Ishikawa (cell line): Measurements from ENCODE around the gene CDKN2D.

Source experiments
- CEBPB ChIP-seq: IDR thresholded peaks from 2 replicates; pipeline ENCODE4 v1.6.1; 2012
- CREB1 ChIP-seq: IDR thresholded peaks from 2 replicates; pipeline ENCODE4 v1.6.1; 2012; ENCODE audit warnings: low read depth
- EGR1 ChIP-seq: IDR thresholded peaks from 2 replicates; pipeline ENCODE4 v1.6.1; 2012
- EP300 ChIP-seq: IDR thresholded peaks from 2 replicates; pipeline ENCODE4 v1.6.1; 2012; ENCODE audit warnings: borderline replicate concordance
- FOXM1 ChIP-seq: IDR thresholded peaks from 2 replicates; pipeline ENCODE4 v1.6.1; 2012; ENCODE audit warnings: low read depth, borderline replicate concordance
- NFIC ChIP-seq: IDR thresholded peaks from 2 replicates; pipeline ENCODE4 v1.6.1; 2012
- RAD21 ChIP-seq: IDR thresholded peaks from 2 replicates; pipeline ENCODE4 v1.6.1; 2012; ENCODE audit warnings: low read depth
- TAF1 ChIP-seq: IDR thresholded peaks from 2 replicates; pipeline ENCODE4 v1.6.1; 2012; ENCODE audit warnings: low read depth, mild to moderate bottlenecking
- TCF12 ChIP-seq: IDR thresholded peaks from 2 replicates; pipeline ENCODE4 v1.6.1; 2012; ENCODE audit warnings: low read depth
- TEAD4 ChIP-seq: IDR thresholded peaks from 2 replicates; pipeline ENCODE4 v1.6.1; 2012
- YY1 ChIP-seq: IDR thresholded peaks from 2 replicates; pipeline ENCODE4 v1.6.1; 2012; ENCODE audit warnings: low read depth
- ZBTB7A ChIP-seq: IDR thresholded peaks from 2 replicates; pipeline ENCODE4 v1.6.1; 2012; ENCODE audit warnings: low read depth
- TF ChIP-seq, protein P1 (sequence below): IDR thresholded peaks from 2 replicates; pipeline ENCODE4 v1.6.1; 2012
- TF ChIP-seq, protein P2 (sequence below): IDR thresholded peaks from 2 replicates; pipeline ENCODE4 v1.6.1; 2012; ENCODE audit warnings: low read depth, mild to moderate bottlenecking
- TF ChIP-seq, protein P3 (sequence below): IDR thresholded peaks from 2 replicates; pipeline ENCODE4 v1.6.1; 2012

The CDKN2D gene

DNA sequence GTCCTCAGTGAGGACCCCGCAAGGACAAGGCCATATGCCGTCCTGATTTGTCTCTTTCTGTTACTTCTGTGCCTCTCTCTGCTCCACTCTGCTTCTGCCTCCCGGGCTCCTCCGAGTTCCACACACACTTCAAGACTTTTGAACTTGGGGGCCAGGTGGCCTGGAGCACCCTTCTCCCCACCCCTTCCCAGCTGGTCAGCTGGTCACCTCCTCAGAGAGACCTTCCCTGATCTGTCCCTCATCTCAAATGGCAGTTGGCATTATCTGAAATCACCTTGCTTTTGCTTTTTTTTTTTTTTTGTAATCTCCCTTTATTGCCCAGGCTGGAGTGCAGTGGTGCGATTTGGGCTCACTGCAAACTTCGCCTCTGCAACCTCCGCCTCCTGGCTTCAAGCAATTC lies 49.4 kb downstream of the CDKN2D start:
- TF ChIP-seq TEAD4 (no peak), RAD21 (no peak), NFIC (no peak), TAF1 (no peak), TCF12 (no peak), YY1 (no peak), FOXM1 (no peak), EGR1 (no peak), CEBPB (no peak), ZBTB7A (no peak), CREB1 (no peak), EP300 (no peak)
- TF ChIP-seq, protein P1, sequence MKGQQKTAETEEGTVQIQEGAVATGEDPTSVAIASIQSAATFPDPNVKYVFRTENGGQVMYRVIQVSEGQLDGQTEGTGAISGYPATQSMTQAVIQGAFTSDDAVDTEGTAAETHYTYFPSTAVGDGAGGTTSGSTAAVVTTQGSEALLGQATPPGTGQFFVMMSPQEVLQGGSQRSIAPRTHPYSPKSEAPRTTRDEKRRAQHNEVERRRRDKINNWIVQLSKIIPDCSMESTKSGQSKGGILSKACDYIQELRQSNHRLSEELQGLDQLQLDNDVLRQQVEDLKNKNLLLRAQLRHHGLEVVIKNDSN: no peak
- TF ChIP-seq, protein P2, sequence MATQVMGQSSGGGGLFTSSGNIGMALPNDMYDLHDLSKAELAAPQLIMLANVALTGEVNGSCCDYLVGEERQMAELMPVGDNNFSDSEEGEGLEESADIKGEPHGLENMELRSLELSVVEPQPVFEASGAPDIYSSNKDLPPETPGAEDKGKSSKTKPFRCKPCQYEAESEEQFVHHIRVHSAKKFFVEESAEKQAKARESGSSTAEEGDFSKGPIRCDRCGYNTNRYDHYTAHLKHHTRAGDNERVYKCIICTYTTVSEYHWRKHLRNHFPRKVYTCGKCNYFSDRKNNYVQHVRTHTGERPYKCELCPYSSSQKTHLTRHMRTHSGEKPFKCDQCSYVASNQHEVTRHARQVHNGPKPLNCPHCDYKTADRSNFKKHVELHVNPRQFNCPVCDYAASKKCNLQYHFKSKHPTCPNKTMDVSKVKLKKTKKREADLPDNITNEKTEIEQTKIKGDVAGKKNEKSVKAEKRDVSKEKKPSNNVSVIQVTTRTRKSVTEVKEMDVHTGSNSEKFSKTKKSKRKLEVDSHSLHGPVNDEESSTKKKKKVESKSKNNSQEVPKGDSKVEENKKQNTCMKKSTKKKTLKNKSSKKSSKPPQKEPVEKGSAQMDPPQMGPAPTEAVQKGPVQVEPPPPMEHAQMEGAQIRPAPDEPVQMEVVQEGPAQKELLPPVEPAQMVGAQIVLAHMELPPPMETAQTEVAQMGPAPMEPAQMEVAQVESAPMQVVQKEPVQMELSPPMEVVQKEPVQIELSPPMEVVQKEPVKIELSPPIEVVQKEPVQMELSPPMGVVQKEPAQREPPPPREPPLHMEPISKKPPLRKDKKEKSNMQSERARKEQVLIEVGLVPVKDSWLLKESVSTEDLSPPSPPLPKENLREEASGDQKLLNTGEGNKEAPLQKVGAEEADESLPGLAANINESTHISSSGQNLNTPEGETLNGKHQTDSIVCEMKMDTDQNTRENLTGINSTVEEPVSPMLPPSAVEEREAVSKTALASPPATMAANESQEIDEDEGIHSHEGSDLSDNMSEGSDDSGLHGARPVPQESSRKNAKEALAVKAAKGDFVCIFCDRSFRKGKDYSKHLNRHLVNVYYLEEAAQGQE: no peak
- TF ChIP-seq, protein P3, sequence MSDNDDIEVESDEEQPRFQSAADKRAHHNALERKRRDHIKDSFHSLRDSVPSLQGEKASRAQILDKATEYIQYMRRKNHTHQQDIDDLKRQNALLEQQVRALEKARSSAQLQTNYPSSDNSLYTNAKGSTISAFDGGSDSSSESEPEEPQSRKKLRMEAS: no peak

DNA sequence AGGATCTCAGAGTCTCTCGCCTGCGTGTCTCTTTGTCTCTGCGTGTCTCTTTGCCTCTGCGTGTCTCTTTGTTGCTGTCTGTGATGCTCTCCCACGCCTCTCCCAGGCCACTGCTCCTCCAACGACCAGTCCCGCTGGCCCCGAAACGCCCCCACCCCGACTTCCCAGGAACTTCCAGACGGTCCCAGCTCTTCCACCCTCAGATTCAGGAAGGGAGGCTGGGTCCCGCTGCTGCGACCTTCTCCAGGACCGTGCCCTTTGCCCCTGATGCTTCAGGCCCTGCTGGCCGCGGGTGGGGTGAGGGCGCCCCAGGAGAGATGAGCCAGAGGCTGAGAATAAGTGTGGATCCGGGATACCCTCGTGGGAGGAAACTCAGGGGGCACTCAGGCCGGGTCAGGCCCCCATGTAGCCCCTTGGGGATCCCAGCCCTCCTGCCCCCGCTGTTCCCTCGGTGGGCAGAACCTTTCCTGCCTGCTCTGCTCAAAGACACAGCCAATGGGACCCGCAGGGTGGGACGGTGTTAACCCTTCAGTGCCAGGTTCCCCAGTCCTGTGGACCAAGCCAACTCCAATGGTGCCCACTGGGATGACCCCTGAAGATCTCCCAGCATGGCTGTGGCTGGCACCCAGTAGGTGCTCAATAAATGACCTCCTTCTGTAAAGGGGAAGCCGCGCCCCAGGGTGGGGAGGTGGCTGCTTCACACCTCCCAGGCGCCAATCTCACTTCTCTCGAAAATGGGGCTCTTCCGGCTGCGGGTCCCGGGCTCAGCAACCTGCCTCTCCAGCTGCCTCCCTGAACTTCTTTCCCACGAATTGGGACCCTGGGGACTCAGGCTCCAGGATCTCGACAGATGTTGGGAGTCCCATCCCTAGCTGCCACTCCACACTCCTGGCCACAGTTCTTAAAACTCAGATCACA lies 50.1 kb downstream of the CDKN2D start:
- TF ChIP-seq ZBTB7A: 0 out of 2 replicates have a peak, but pooled peaks have one; percentile 8
- TF ChIP-seq TAF1: no peak

DNA sequence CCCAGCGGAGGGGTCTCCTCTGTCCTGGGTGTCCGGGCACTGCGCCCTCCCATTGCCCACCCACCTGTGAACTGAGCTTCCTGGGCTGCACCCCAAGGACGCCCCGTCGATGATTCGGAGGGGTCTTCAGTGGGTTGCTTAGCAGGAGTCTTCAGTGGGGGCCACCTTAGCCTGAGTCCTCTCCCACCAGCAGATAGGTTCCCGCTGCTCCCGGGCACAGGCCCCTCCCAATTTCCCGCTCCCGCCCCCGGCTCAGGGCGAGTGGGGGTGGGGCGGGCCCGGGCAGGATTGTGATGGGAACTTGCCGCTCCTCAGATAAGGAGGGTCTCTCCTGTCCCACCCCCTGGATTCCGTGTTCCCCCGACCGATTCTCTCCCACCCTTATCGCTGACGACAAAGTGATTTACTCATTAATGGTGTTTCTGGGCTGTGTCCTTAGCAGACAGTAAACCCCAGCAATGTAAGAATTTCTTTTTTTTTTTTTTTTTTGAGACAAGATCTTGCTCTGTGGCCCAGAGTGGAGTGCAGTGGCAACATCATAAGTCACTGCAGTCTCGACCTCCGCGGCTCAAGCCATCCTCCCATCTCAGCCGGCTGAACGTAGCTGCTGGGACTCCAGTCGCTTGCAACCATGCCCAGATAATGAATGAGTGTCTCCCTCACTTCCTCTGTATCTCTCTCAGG lies 50.9 kb downstream of the CDKN2D start:
- TF ChIP-seq CEBPB (no peak), TAF1 (peak; percentile 19; the same call in 1 of the 2 replicates), TCF12 (0 out of 2 replicates have a peak, but pooled peaks have one; percentile 16), NFIC (no peak), YY1 (no peak)
- TF ChIP-seq, protein P3: no peak

DNA sequence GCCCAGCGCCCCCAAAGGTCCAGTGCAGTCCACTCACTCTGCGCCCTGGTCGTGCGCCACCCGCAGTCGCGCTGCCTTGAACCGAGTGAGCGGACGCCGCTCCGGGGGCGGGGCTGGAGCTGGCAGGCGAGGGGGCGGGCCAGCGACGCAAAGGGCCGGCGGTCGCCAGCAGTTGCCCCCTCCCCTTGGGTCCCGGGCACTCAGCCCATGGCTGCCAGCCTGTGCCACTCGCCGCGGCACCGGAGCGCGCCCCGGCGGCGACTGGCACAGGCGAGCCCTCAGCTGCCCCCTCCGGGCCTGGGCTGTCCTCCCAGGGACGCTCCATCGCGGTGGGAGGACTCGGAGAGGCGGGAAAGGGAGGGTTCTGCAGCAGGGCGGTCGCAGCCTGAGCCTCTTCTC lies 51.4 kb downstream of the CDKN2D start, which contains the start of gene S1PR5:
TSS of gene S1PR5 (minus strand) at position 87 of the 399 bp plus-strand sequence. CDS start 2,436 bp downstream, outside the sequence.
- no peak for TF ChIP-seq FOXM1

DNA sequence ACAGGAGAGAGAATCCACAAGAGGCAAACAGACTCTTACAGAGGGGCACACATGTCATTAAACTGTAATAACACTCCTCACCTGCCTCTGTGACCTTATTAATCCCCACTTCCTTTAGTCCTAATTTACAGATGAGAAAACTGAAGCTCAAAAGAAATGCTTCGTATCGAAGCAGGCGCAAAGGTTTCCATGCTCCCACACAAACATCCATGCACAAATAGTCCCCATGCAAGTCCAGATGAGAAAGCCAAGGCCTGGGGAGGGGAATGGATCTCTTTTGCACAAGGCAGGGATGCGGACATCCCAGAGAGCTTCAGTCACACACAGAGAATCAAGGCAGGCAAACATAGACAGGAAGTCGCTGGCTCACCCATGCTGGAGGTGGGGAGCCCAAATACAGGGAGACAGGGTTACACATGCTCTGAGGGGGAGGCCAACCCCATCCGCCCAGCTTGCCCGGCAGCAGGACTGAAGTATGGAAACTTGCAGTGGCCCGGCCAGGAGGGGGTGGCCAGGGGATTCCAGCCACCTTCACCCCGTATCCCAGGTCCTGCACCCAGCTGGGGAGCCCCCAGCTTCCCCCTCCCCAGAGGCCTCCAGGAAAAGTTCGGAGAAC lies 52.0 kb downstream of the CDKN2D start:
- TF ChIP-seq NFIC (no peak), YY1 (no peak), RAD21 (no peak), FOXM1 (no peak), TEAD4 (no peak), EP300 (no peak), CEBPB (no peak), EGR1 (no peak), TAF1 (no peak)
- TF ChIP-seq, protein P3: no peak
- TF ChIP-seq, protein P1: no peak
